GM18526 (cell line): Measurements from ENCODE around the gene CHST11.

ENCODE experiments used
- POLR2A ChIP-seq: IDR thresholded peaks from 3 replicates; pipeline ENCODE4 v1.6.1; 2011; ENCODE audit not compliant: insufficient read length; ENCODE audit errors: extremely low read depth

The CHST11 gene

DNA sequence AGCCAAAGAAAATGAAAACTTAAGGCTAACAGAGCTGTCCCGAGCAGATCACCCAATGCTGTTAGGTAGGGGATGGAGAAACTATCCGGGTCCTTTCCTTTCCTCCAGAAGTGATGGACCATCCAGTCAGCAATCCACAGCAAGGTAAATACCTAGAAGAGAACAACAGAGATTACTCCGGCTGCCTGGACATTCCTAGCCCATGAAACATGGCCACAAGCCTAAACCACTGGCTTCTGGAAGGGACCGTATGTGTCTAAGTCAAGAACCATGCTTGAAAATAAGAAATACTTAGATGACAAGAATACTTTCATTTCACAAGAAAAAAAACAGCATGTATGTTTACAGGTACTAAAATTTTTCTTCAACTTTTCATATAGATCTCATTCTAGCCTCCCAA, 348.4 kb downstream of the CHST11 start:
- no peak for TF ChIP-seq POLR2A

GRCh38 chr12:104809251-104809650, 352.5 kb downstream of the CHST11 start:
- TF ChIP-seq POLR2A: no peak

GRCh38 chr12:104809706-104810385, 353.1 kb downstream of the CHST11 start:
- TF ChIP-seq POLR2A: no peak
